ENCODE measurements around the gene ARVCF.

The ARVCF gene

DNA sequence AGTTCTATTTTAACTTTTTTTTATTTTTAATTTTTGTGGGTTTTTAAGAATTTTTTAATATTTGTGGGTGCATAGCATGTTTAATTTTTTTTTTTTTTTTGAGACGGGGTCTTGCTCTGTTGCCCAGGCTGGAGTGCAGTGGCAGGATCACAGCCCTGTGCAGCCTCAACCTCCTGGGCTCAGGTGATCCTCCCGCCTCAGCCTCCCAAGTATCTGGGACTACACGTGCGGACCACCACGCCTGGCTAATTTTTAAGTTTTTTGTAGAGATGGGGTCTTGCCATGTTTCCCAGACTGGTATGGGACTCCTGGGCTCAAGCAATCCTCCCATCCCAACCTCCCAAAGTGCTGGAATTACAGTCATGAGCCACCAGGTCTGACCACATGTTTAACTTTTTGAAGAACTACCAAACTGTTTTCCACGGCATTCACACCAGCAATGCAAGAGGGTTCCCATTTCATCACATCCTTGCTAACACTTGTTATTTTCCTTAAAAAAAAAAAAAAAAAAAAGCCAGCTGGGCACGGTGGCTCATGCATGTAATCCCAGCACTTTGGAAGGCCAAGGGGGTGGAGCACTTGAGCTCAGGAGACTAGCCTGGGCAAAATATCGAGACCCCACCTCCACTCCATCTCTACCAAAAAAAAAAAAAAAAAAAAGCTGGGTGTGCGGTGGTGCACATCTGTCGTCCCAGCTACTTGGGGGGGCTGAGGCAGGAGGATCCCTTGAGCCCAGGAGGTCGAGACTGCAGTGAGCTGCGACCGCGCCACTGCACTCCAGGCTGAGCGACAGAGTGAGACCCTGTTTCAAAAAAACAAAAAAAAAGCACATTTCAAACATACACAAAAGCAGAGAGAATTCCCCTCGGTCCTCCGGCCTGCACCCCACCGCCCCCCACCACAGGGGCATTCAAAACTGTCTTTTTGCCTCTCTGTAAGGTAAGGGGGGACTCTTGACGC is 58.3 kb downstream of the ARVCF start:
- DNase-seq, result no peak

DNA sequence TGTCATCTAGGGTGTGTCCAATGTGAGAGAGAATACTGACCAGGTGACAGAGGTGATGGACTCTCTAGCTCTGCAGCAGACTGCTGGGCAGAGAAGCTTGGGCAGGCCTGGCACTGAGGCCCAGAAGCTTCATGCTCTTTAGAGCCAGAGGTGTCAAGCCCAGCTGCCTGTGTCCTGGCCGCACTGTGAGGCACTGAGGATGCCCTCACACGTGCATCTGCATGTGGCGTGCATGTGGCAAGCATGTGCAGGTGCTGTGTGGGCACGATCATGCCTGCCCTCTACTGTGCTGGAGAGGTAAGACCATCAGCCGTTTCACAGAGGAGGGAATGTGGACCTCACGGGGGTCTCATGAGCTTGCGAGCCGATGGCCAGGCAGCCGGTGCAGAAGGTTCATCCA is 59.2 kb downstream of the ARVCF start:
- DNase-seq, result no peak

- DNase-seq, result no peak
These were observed 61.1 kb downstream of the ARVCF start for GRCh38 chr22:19955241-19956128.

DNA sequence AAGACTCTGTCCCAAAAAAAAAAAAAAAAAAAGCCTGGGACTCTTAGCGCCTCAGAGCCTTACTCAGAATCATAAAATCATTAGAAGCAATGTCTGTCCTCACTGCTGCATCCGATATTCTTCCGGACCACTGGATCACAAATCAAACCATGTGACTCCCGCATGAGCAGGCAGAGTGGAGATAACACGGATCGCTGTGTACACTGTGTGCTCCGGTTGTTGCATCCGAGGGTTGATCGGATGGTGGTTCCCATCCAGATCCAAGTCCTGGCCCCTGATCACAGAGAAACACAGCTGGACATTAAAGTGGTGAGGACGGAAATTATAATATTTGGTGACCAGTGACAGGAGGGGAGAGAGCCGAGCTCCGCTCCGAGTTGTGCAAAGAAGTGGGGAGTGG is 65.3 kb downstream of the ARVCF start:
- DNase-seq, result no peak

DNA sequence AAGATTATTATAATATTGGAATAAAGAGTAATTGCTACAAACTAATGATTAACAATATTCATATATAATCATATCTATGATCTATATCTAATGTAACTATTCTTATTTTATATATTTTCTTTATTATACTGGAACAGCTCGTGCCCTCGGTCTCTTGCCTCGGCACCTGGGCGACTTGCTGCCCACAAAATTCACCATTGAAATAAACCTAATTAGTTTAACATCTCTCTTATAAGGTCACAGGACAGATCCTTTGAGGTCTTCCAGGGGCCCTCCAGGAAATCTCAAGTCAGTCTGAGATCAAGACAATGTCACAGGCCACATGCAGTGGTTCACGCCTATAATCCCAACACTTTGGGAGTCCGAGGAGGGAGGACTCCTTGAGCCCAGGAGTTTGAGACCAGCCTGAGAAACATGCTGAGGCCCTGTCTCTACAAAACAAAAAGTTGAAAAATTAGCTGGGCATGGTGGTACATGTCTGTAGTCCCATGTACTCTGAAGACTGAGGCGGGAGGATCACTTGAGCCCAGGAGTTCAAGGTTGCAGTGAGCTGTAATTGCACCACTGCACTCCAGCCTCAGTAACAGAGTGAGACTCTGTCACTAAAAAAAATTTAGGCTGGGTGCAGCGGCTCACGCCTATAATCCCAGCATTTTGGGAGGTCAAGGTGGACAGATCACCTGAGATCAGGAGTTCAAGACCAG is 68.4 kb downstream of the ARVCF start:
- DNase-seq, result no peak

DNA sequence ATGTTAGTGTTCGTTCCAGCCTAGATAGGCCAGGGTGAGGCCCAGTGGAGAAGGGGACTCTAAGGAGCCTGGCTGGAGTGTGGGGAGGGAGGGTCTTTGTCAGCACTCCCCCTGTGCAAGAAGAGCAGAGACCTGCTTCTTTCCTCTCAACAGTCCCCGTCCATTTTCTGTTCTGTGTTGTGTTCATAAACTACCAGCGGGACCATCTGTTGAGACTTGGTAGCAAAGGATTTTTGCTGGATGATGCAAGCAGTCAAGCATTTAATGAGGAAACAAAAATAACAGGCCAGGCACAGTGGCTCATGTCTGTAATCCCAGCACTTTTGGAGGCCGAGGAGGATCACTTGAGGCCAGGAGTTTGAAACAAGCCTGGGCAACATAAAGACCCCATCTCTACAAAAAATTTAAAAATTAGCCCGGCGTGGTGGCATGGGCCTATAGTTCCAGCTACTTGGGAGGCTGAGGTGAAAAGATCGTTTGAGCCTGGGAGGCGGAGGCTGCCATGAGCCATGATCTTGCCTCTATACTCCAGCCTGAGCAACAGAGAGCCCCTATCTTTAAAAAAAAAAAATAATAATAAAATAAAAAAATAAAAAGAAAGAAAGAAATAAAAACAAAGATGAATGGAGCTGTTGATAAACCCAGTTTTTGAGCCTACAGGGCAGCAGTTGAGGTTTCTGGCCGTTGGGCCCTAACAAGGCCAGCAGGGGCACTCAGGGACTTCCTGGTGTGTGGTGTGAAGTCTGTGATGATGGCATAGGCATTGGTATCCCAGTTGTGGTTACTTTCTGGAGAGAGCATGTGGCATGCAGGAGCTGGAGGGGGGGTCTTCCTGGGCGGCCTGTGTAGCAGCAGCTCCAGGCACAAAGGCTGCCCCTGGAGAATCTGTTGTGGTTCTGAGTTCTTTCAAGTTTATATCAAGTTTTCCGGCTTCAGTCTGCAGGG is 73.3 kb downstream of the ARVCF start:
- DNase-seq, result peak; percentile 73

GRCh38 chr22:19942157-19943081 is 74.2 kb downstream of the ARVCF start:
- DNase-seq, result peak; percentile 46

- DNase-seq, result peak; percentile 65
These were observed 75.1 kb downstream of the ARVCF start, which contains the start of the genes COMT and TXNRD2 for GRCh38 chr22:19941365-19942082. Gene COMT (plus strand): TSS chr22:19941772. CDS start chr22:19962527, 20,755 bp downstream. Gene TXNRD2 (minus strand): TSS chr22:19941818. CDS start chr22:19941803, 15 bp downstream.

- DNase-seq, result no peak
These were observed 75.9 kb downstream of the ARVCF start for GRCh38 chr22:19940536-19941364.

GRCh38 chr22:19937616-19938473 is 78.8 kb downstream of the ARVCF start:
- no peak for DNase-seq

DNA sequence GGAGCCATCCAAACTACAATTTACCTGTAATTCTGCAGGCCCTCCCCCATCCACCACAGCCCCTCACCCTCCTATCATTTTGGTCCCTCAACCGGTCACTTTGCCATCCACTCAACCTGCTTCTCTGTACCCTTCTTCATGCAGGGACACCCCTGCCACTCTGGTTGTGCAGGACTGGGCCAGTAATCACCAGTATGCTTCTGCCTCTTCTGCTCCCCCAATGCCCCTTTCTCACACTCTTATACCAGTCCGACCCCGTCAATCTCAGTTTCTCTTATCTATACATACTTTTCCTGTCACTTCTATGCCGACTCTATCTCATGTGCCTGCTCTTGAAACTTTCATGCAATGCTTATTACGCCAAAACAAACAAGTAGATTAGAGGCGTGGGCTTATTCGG is 80.1 kb downstream of the ARVCF start:
- no peak for DNase-seq

DNA sequence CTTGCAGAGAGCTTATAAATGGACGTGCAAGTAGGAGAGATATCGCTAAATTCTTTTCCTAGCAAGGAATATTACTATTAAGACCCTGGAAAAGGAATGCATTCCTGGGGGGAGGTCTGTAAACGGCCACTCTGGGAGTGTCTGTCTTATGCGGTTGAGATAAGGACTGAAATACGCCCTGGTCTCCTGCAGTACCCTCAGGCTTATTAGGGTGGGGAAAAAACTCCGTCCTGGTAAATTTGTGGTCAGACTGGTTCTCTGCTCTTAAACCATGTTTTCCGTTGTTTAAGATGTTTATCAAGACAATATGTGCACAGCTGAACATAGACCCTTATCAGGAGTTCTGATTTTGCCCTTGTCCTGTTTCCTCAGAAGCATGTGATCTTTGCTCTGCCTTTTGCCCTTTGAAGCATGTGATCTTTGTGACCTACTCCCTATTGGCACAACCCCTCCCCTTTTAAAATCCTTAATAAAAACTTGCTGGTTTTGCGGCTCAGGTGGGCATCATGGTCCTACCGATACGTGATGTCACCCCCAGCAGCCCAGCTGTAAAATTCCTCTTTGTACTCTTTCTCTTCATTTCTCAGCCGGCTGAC is 81.4 kb downstream of the ARVCF start:
- DNase-seq, result peak; percentile 76

DNA sequence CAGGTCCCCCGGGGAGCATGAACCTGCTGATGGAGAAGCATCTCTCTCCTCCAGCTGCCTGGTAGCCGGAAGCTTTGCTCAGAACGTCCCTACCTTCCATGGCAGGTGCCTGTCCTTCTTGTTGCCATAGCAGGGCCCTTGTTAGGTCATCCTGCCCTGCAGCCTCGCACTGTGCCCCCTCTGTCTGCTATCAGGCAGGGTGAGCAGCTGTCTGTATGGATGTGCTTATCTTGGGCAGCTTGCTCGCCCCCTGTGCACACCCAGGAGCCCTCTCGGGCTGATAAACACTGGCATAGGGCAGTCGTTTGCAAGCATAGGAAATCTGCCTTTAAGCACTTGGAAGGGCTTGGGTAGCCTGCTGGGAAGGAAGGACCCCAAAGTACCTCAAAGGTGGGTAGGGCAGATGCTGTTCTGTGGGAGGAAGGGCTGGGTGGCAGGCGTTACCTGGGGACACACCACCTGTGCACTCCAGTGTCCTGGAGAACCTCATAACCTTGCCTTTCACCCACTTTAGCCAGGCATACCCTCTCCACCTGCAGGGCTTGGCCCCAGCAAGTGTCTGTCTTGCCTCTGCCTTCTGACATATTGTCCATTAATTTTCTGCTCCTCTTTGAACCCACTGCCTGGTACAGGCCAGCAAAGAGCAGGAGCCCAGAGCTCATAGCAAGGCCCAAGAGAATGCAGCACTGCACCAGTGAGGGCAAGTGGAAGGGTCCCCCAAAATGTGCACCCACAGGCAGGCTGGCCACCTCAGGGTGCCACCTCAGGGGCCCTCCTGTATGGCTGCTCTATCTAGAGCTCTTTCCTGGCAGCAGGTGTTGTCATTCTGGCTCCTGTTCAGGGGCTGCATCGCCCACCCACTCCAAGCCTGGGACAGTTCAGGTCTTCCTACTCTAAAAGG is 83.0 kb downstream of the ARVCF start:
- DNase-seq, result peak; percentile 95

- DNase-seq, result peak; percentile 96
These were observed 84.0 kb downstream of the ARVCF start for GRCh38 chr22:19932367-19933206.

DNA sequence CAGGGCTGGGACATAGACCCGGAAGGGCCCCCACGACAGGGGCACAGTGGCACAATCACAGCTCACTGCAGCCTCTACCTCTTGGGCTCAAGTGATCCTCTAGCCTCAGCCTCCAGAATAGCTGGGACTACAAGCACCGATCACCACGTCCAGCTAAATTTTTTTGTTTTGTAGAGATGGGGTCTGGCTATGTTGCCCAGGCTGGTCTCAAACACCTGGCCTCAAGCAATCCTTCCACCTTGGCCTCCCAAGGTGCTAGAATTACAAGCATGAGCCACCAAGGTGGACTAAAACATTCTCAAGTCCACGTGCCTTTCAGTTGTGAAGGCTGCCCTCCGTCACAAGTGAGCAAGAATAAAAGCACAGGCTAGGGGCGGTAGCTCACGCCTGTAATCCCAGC is 85.1 kb downstream of the ARVCF start:
- no peak for DNase-seq
